GM23338 (cell line): ENCODE results near the gene RTKN2. TPM values are rescaled to one million over a fixed set of nuclear protein-coding genes. Genes with fewer than 3 reads are reported as not detected.

Source experiments
- ATAC-seq: fragments of 200-7000 bp; cut with Tn5 transposase; 3 replicates; pipeline ENCODE4 v1.9.1; 2020
- DNase-seq: peaks from one replicate; pipeline ENCODE4 v3.0.0-alpha.2; 2015; ENCODE audit warnings: low spot score
- H2AFZ ChIP-seq: fragments of 200-600 bp; sonication (generic); 2 replicates; pipeline ENCODE4 v1.8.0; 2016; ENCODE audit warnings: antibody characterized with exemption, mild to moderate bottlenecking, moderate library complexity
- H3F3A ChIP-seq: fragments of 200-600 bp; sonication (generic); replicated peaks from 2 replicates; pipeline ENCODE4 v1.8.0; 2017; ENCODE audit warnings: antibody characterized with exemption, mixed run types, low read depth
- H3K27ac ChIP-seq: fragments of 200-600 bp; sonication (generic); 2 replicates; pipeline ENCODE4 v1.6.1; 2016; ENCODE audit warnings: low read depth
- H3K27me3 ChIP-seq: fragments of 200-600 bp; sonication (generic); 2 replicates; pipeline ENCODE4 v1.8.0; 2016; ENCODE audit warnings: mild to moderate bottlenecking, mixed run types, moderate library complexity; ENCODE audit not compliant: insufficient read depth
- H3K36me3 ChIP-seq: fragments of 200-600 bp; sonication (generic); 2 replicates; pipeline ENCODE4 v1.8.0; 2016; ENCODE audit warnings: mild to moderate bottlenecking; ENCODE audit not compliant: insufficient read depth
- H3K4me1 ChIP-seq: fragments of 200-600 bp; sonication (generic); 2 replicates; pipeline ENCODE4 v1.8.0; 2016; ENCODE audit warnings: mild to moderate bottlenecking, moderate library complexity; ENCODE audit not compliant: insufficient read depth
- H3K4me2 ChIP-seq: fragments of 200-600 bp; sonication (generic); 2 replicates; pipeline ENCODE4 v1.7.1; 2017; ENCODE audit warnings: mixed run types
- H3K4me3 ChIP-seq: fragments of 200-600 bp; sonication (generic); 2 replicates; pipeline ENCODE4 v1.6.1; 2016; ENCODE audit warnings: mixed run types
- H3K79me2 ChIP-seq: fragments of 200-600 bp; sonication (generic); replicated peaks from 2 replicates; pipeline ENCODE4 v1.8.0; 2017; ENCODE audit warnings: mild to moderate bottlenecking; ENCODE audit not compliant: insufficient read depth
- H3K9me2 ChIP-seq: fragments of 200-600 bp; sonication (generic); 2 replicates; pipeline ENCODE4 v1.8.0; 2017; ENCODE audit not compliant: insufficient read depth
- H4K20me1 ChIP-seq: fragments of 200-600 bp; sonication (generic); replicated peaks from 2 replicates; pipeline ENCODE4 v1.8.0; 2017; ENCODE audit warnings: mild to moderate bottlenecking; ENCODE audit not compliant: insufficient read depth
- H3K27ac Mint-ChIP-seq: 2 replicates; pipeline ENCODE4 v1.8.0; 2020; ENCODE audit warnings: inconsistent platforms, mild to moderate bottlenecking, moderate library complexity, mixed read lengths
- H3K27me3 Mint-ChIP-seq: 3 replicates; pipeline ENCODE4 v1.8.0; 2022; ENCODE audit warnings: low read depth, mild to moderate bottlenecking, moderate library complexity, mixed read lengths, inconsistent platforms; ENCODE audit not compliant: insufficient read depth, poor library complexity
- H3K36me3 Mint-ChIP-seq: 3 replicates; pipeline ENCODE4 v1.8.0; 2021; ENCODE audit warnings: low read depth, mild to moderate bottlenecking, inconsistent platforms, moderate library complexity, mixed read lengths
- H3K4me1 Mint-ChIP-seq: 3 replicates; pipeline ENCODE4 v1.8.0; 2020; ENCODE audit warnings: mild to moderate bottlenecking, inconsistent platforms, mixed read lengths
- H3K4me3 Mint-ChIP-seq: 3 replicates; pipeline ENCODE4 v1.8.0; 2021; ENCODE audit warnings: moderate library complexity, mild to moderate bottlenecking, inconsistent platforms, mixed read lengths
- H3K9me3 Mint-ChIP-seq: 3 replicates; pipeline ENCODE4 v1.8.0; 2020; ENCODE audit warnings: moderate library complexity, mild to moderate bottlenecking, inconsistent platforms, mixed read lengths
- CREB1 ChIP-seq: fragments of 250-450 bp; sonication (Bioruptor Pico); IDR thresholded peaks from 2 replicates; pipeline ENCODE4 v1.5.0; 2020; ENCODE audit warnings: low read depth, mild to moderate bottlenecking, moderate library complexity
- CTCF ChIP-seq, 2 experiments: fragments of 200-600 bp in 1 of 2; sonication (generic) in 1 of 2; conservative IDR thresholded peaks; 2 replicates each; pipeline versions ENCODE4 v1.5.1 to v1.6.1; 2016 to 2017; ENCODE audit warnings: antibody characterized with exemption in 2 of 2, low read depth in 2 of 2, mild to moderate bottlenecking in 2 of 2, moderate library complexity in 1 of 2
- ETS1 ChIP-seq: IDR thresholded peaks from 2 replicates; pipeline ENCODE4 v1.6.1; 2016; ENCODE audit warnings: antibody characterized with exemption
- EZH2 ChIP-seq: fragments of 200-600 bp; sonication (generic); IDR thresholded peaks from one replicate; pipeline ENCODE4 v1.8.0; 2017; ENCODE audit warnings: antibody characterized with exemption, mild to moderate bottlenecking, low read depth; ENCODE audit not compliant: unreplicated experiment
- EZH2phosphoT487 ChIP-seq: fragments of 200-600 bp; sonication (generic); IDR thresholded peaks from one replicate; pipeline ENCODE4 v1.8.1; 2018; ENCODE audit warnings: antibody characterized with exemption; ENCODE audit not compliant: unreplicated experiment
- JUNB ChIP-seq: IDR thresholded peaks from one replicate; pipeline ENCODE4 v1.6.1; 2016; ENCODE audit warnings: antibody characterized with exemption; ENCODE audit not compliant: unreplicated experiment
- NANOG ChIP-seq: IDR thresholded peaks from 2 replicates; pipeline ENCODE4 v1.6.1; 2016; ENCODE audit warnings: antibody characterized with exemption, borderline replicate concordance
- POLR2AphosphoS5 ChIP-seq: IDR thresholded peaks from 2 replicates; pipeline ENCODE4 v1.6.1; 2016; ENCODE audit warnings: antibody characterized with exemption, low read depth
- REST ChIP-seq: IDR thresholded peaks from one replicate; pipeline ENCODE4 v1.6.1; 2018; ENCODE audit warnings: antibody characterized with exemption; ENCODE audit not compliant: unreplicated experiment
- STAT1 ChIP-seq: IDR thresholded peaks from one replicate; pipeline ENCODE4 v1.6.1; 2016; ENCODE audit warnings: antibody characterized with exemption; ENCODE audit not compliant: unreplicated experiment
- ZNF114 ChIP-seq: fragments of 250-450 bp; sonication (Bioruptor Pico); IDR thresholded peaks from 2 replicates; pipeline ENCODE4 v1.5.0; 2020; ENCODE audit warnings: mild to moderate bottlenecking, moderate library complexity
- ZNF331 ChIP-seq: fragments of 250-450 bp; sonication (Bioruptor Pico); IDR thresholded peaks from 2 replicates; pipeline ENCODE4 v1.5.0; 2020; ENCODE audit warnings: low read depth, mild to moderate bottlenecking, moderate library complexity
- ZNF462 ChIP-seq: fragments of 250-450 bp; sonication (Bioruptor Pico); IDR thresholded peaks from 2 replicates; pipeline ENCODE4 v1.5.0; 2020; ENCODE audit warnings: mild to moderate bottlenecking, moderate library complexity
- polyA plus RNA-seq: library from polyadenylated mRNA; unstranded; fragments of >200 nt; fragmentation: Nextera tagmentation; extraction: Ambion mirVana; gene quantifications from 2 replicates; pipeline ENCODE4 v1.2.1, GENCODE V29; 2016
- total RNA-seq: library from RNA; depleted of rRNA; stranded (reverse); fragments of >200 nt; shearing (Covaris generic); gene quantifications from 2 replicates; pipeline ENCODE4 v1.2.3, GENCODE V29; 2014

The RTKN2 gene
- total and polyA plus RNA-seq, 2 experiments from 2014 or later: 15.3 to 23.6 TPM

- no peak overlapping the region for H3K27ac Mint-ChIP-seq
- Histone ChIP-seq H2AFZ (no peak overlapping the region), H3K9me2 (no peaks in the 10 kb centered on the region), H3K27me3 (no peaks in the 10 kb centered on the region), H3K79me2 (no peaks in the 10 kb centered on the region), H3K36me3 (no peaks in the 10 kb centered on the region), H3K27ac (no peak overlapping the region), H4K20me1 (no peaks in the 10 kb centered on the region), H3K4me2 (no peak overlapping the region), H3K4me1 (no peaks in the 10 kb centered on the region), H3F3A (no peaks in the 10 kb centered on the region), H3K4me3 (no peak overlapping the region)
- H3K27me3 Mint-ChIP-seq: no peaks in the 10 kb centered on the region
- H3K4me3 Mint-ChIP-seq: no peak overlapping the region
- ATAC-seq (no peak), DNase-seq (no peak)
- no peaks in the 10 kb centered on the region for H3K36me3 Mint-ChIP-seq
- no peak for TF ChIP-seq ZNF462 (CRISPR knock-in tag)
- no peak for TF ChIP-seq ZNF331
- TF ChIP-seq CTCF (conservative IDR thresholded peaks at IDR 0.05; ENCODE audit: low read depth in 2 of 2): no peak
- TF ChIP-seq REST: no peak
- TF ChIP-seq NANOG: no peak
- TF ChIP-seq EZH2: no peak
- TF ChIP-seq JUNB: no peak
- no peak for TF ChIP-seq POLR2AphosphoS5
- TF ChIP-seq ZNF114 (CRISPR knock-in tag): no peak
- TF ChIP-seq ETS1: no peak
- TF ChIP-seq EZH2phosphoT487: no peak
- no peak for TF ChIP-seq STAT1
- TF ChIP-seq CREB1: no peak
- peaks cover 2% of the 10 kb centered on the region for H3K4me1 Mint-ChIP-seq
- no peaks in the 10 kb centered on the region for H3K9me3 Mint-ChIP-seq
Observed at GRCh38 chr10:62231805-62232204, 36.8 kb downstream of the RTKN2 start.
